Endothelial cell of umbilical vein (primary cell): Measurements from ENCODE around the gene OBP2B. TPM values are rescaled to one million over a fixed set of nuclear protein-coding genes. Genes with fewer than 3 reads are reported as not detected.

ENCODE experiments used
- BruUV-seq: library from RNA; stranded (reverse); fragments of 400-500 nt; replicated peaks from 2 replicates; lab custom pipeline; 2021; lab: Mats Ljungman, UMichigan
- CTCF ChIA-PET: fragments of 300-600, 350-600 bp; sonication (Branson Sonifier 250); formaldehyde crosslinking; loops from one replicate; lab custom pipeline; 2021; ENCODE audit warnings: antibody characterized with exemption, inconsistent platforms; lab: Charles Lee
- POLR2A ChIA-PET: fragments of 300-600, 350-600 bp; sonication (Branson Sonifier 250); formaldehyde crosslinking; loops from one replicate; lab custom pipeline; 2021; ENCODE audit warnings: antibody characterized with exemption, inconsistent platforms; lab: Charles Lee
- DNase-seq: peaks from one replicate; pipeline ENCODE4 v3.0.0-alpha.2; 2011; ENCODE audit warnings: low read depth, low spot score
- FAIRE-seq: peaks from 2 replicates; lab custom pipeline; 2011; peaks lifted over from hg19 to GRCh38; lab: Jason Lieb, UNC
- H2AFZ ChIP-seq: 2 replicates; pipeline ENCODE4 v1.6.0; 2012; ENCODE audit warnings: low read depth, low read length, control low read depth, inconsistent platforms
- H3K27ac ChIP-seq: 2 replicates; pipeline ENCODE4 v1.5.1; 2011; ENCODE audit warnings: low read depth, mild to moderate bottlenecking, control low read depth, low read length, moderate library complexity; ENCODE audit not compliant: insufficient read depth
- H3K27me3 ChIP-seq, 2 experiments: 2 replicates each; pipeline versions ENCODE4 v1.6.0 to v1.6.1; 2011; ENCODE audit warnings: low read length in 2 of 2, mixed read lengths in 1 of 2; ENCODE audit not compliant: control insufficient read depth in 2 of 2, insufficient read depth in 2 of 2
- H3K36me3 ChIP-seq, 2 experiments: 2 replicates in 1 of 2; 3 replicates in 1 of 2; pipeline ENCODE4 v1.5.1; 2011; ENCODE audit warnings: low read length in 2 of 2, mild to moderate bottlenecking in 1 of 2, moderate library complexity in 1 of 2; ENCODE audit not compliant: control insufficient read depth in 2 of 2, insufficient read depth in 2 of 2; ENCODE audit errors: extremely low read depth in 1 of 2
- H3K4me1 ChIP-seq: 3 replicates; pipeline ENCODE4 v1.5.1; 2011; ENCODE audit warnings: mild to moderate bottlenecking, low read length; ENCODE audit not compliant: control insufficient read depth, insufficient read depth; ENCODE audit errors: extremely low read depth
- H3K4me2 ChIP-seq: 2 replicates; pipeline ENCODE4 v1.6.1; 2011; ENCODE audit warnings: low read length, control low read depth, mixed read lengths; ENCODE audit not compliant: insufficient read depth
- H3K4me3 ChIP-seq, 3 experiments: fragments of 200-600 bp in 1 of 3; sonication (generic), shearing (Covaris generic) in 1 of 3; replicated peaks in 1 of 3; 2 replicates each; pipeline ENCODE4 v1.5.1; 2011 to 2016; ENCODE audit warnings: control low read depth in 3 of 3, low read length in 3 of 3, mild to moderate bottlenecking in 2 of 3, inconsistent platforms in 1 of 3, low read depth in 1 of 3, moderate library complexity in 1 of 3; ENCODE audit not compliant: insufficient read depth in 1 of 3
- H3K79me2 ChIP-seq: 2 replicates; pipeline ENCODE4 v1.6.0; 2012; ENCODE audit warnings: low read length, inconsistent platforms; ENCODE audit not compliant: control insufficient read depth, insufficient read depth
- H3K9ac ChIP-seq: replicated peaks from 2 replicates; pipeline ENCODE3; 2011; ENCODE audit warnings: low read length, control low read depth; ENCODE audit not compliant: insufficient read depth; ENCODE audit errors: extremely low read depth
- H3K9me1 ChIP-seq: replicated peaks from 3 replicates; pipeline ENCODE4 v1.6.0; 2011; ENCODE audit warnings: mild to moderate bottlenecking, low read length; ENCODE audit not compliant: control insufficient read depth, insufficient read depth; ENCODE audit errors: extremely low read depth
- H3K9me3 ChIP-seq: replicated peaks from 2 replicates; pipeline ENCODE4 v1.5.1; 2012; ENCODE audit warnings: low read length, inconsistent platforms; ENCODE audit not compliant: control insufficient read depth, insufficient read depth
- H4K20me1 ChIP-seq: replicated peaks from 2 replicates; pipeline ENCODE3; 2011; ENCODE audit warnings: mild to moderate bottlenecking, low read length; ENCODE audit not compliant: control insufficient read depth, insufficient read depth; ENCODE audit errors: extremely low read depth
- EZH2 ChIP-seq: IDR thresholded peaks from 2 replicates; pipeline ENCODE4 v1.6.1; 2012; ENCODE audit warnings: borderline replicate concordance, low read depth, mild to moderate bottlenecking, moderate library complexity, low read length, inconsistent platforms; ENCODE audit not compliant: severe bottlenecking
- FOS ChIP-seq: IDR thresholded peaks from 2 replicates; pipeline ENCODE4 v1.6.1; 2011; ENCODE audit warnings: mild to moderate bottlenecking, low read length, moderate library complexity, borderline replicate concordance; ENCODE audit not compliant: insufficient read depth
- GATA2 ChIP-seq: IDR thresholded peaks from 2 replicates; pipeline ENCODE4 v1.7.0; 2011; ENCODE audit warnings: low read depth, mild to moderate bottlenecking, moderate library complexity, mixed read lengths, low read length; ENCODE audit not compliant: insufficient read length, insufficient read depth
- JUN ChIP-seq: IDR thresholded peaks from 2 replicates; pipeline ENCODE4 v1.6.1; 2011; ENCODE audit warnings: borderline replicate concordance, low read depth; ENCODE audit not compliant: insufficient read length, insufficient read depth
- MYC ChIP-seq: IDR thresholded peaks from one replicate; pipeline ENCODE4 v1.6.1; 2011; ENCODE audit warnings: mild to moderate bottlenecking, low read depth, low read length
- POLR2A ChIP-seq: IDR thresholded peaks from 2 replicates; pipeline ENCODE4 v1.6.1; 2012; ENCODE audit warnings: low read depth, mild to moderate bottlenecking, control low read depth, low read length
- POLR2AphosphoS5 ChIP-seq: IDR thresholded peaks from 2 replicates; pipeline ENCODE4 v1.6.1; 2012; ENCODE audit warnings: low read depth, mild to moderate bottlenecking, control low read depth, low read length, moderate library complexity; ENCODE audit not compliant: insufficient read depth
- dilution Hi-C: fragments of 300-500 bp; cut with MboI; formaldehyde crosslinking; loops from one replicate; pipeline ENCODE4 v1.15.0; 2019; ENCODE audit warnings: low sequenced_read_pairs; ENCODE audit not compliant: extremely low pct_ligation_motif_present
- intact Hi-C: fragments of 100-400 bp; cut with micrococcal nuclease; formaldehyde crosslinking; loops from one replicate; pipeline ENCODE4 v1.10.0; 2022
- polyA plus RNA-seq, 4 experiments: library from polyadenylated mRNA; depleted of rRNA in 3 of 4; stranded (reverse) in 3 of 4; unstranded in 1 of 4; fragments of >200 nt; gene quantifications; 2 replicates each; pipeline versions ENCODE4 v1.2.1 to v1.2.3, GENCODE V29; 2011 to 2012; ENCODE audit warnings: missing spikeins in 1 of 4
- total RNA-seq: library from RNA; stranded (reverse); gene quantifications from 2 replicates; pipeline ENCODE4 v1.2.3, GENCODE V29; 2021
- TF ChIP-seq, protein P1 (sequence below): IDR thresholded peaks from 2 replicates; pipeline ENCODE4 v1.6.1; 2011; ENCODE audit not compliant: insufficient read depth, insufficient read length
- TF ChIP-seq, protein P2 (sequence below), 2 donors: IDR thresholded peaks; 1 replicate in 1 of 2; 2 replicates in 1 of 2; pipeline ENCODE4 v1.5.1; 2011; ENCODE audit warnings: low read length in 2 of 2, mild to moderate bottlenecking in 2 of 2, moderate library complexity in 2 of 2, control low read depth in 1 of 2, inconsistent platforms in 1 of 2, low read depth in 1 of 2; ENCODE audit not compliant: insufficient read depth in 1 of 2; ENCODE audit errors: extremely low read depth in 1 of 2

The OBP2B gene
- total and polyA plus RNA-seq, 2 donors (not counting 3 experiments of a cell fraction or from before 2014, with no cell fraction given), result not detected

DNA sequence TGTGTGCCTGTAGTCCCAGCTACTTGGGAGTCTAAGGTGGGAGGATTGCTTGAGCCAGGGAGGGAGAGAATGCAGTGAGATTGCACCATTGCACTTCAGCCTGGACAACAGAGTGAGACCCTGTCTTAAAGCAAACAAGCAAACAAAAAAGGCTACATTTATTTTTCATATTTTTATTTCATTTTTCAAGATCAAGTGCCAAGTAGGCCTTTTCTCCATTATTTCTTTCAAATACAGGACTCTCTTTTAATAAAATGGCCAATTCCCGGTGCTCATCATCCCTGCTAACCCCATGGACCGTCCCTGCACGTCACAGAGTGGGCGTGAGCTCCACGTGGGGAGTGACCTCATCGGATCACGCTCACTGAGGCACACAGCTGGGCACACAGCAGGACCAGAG lies 36.0 kb downstream of the OBP2B start:
- CTCF ChIA-PET, result interaction anchor here (1.1 to 3.0 kb wide), 2 partner anchors 9 to 14 kb away, joined by 4 to 21 read pairs; no protein-coding TSS in a partner anchor
- H3K27me3 ChIP-seq, result peaks cover 9 to 16% of the 10 kb centered on the region in 2 experiments
- TF ChIP-seq GATA2 (no peak), FOS (no peak), POLR2AphosphoS5 (no peak), JUN (no peak), MYC (no peak), EZH2 (no peak), POLR2A (no peak)
- TF ChIP-seq, protein P1, sequence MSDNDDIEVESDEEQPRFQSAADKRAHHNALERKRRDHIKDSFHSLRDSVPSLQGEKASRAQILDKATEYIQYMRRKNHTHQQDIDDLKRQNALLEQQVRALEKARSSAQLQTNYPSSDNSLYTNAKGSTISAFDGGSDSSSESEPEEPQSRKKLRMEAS, result no peak
- TF ChIP-seq, protein P2, sequence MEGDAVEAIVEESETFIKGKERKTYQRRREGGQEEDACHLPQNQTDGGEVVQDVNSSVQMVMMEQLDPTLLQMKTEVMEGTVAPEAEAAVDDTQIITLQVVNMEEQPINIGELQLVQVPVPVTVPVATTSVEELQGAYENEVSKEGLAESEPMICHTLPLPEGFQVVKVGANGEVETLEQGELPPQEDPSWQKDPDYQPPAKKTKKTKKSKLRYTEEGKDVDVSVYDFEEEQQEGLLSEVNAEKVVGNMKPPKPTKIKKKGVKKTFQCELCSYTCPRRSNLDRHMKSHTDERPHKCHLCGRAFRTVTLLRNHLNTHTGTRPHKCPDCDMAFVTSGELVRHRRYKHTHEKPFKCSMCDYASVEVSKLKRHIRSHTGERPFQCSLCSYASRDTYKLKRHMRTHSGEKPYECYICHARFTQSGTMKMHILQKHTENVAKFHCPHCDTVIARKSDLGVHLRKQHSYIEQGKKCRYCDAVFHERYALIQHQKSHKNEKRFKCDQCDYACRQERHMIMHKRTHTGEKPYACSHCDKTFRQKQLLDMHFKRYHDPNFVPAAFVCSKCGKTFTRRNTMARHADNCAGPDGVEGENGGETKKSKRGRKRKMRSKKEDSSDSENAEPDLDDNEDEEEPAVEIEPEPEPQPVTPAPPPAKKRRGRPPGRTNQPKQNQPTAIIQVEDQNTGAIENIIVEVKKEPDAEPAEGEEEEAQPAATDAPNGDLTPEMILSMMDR (IDR thresholded peaks at IDR 0.05; ENCODE audit: extremely low read depth in 1 of 2, insufficient read depth in 1 of 2, low read depth in 1 of 2, low read length in 2 of 2), result no peak

More for the DNA sequence above, 36.0 kb downstream of the OBP2B start:
- no peak overlapping the region for H3K9ac ChIP-seq
- FAIRE-seq (no peak), DNase-seq (no peak)
- no peaks in the 10 kb centered on the region for H3K4me1 ChIP-seq
- H3K36me3 ChIP-seq, result no peaks in the 10 kb centered on the region
- no peaks in the 10 kb centered on the region for H3K9me3 ChIP-seq
- H3K4me2 ChIP-seq, result no peak overlapping the region
- no peak overlapping the region for H3K4me3 ChIP-seq
- no peaks in the 10 kb centered on the region for H4K20me1 ChIP-seq
- BruUV-seq, result no TSS peak
- H3K9me1 ChIP-seq, result no peaks in the 10 kb centered on the region
- intact Hi-C loops (no loop called here), dilution Hi-C loops (no loop called here)
- no peak overlapping the region for H3K27ac ChIP-seq
- no peaks in the 10 kb centered on the region for H3K79me2 ChIP-seq
- no peak overlapping the region for H2AFZ ChIP-seq
- POLR2A ChIA-PET, result no interaction called here
